ENCODE data around the gene EHD3.

DNA sequence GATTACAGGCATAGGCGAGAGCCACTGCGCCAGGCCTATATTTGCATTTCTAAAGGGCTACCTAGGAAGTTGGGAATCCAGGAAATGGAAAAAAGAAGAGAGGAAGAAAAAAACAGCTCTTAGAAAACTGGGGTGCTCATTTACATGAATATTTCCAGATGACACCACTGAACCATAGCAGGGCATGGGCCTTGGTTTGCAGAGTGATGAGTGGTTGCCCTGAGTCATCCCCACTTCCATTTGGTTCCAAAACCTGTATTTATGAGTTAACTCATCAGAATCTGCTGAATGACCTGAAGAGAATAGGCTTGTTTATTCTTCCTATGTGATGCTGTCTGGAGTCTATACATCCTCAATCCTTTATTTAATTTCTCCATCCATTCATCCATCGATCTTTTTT lies 36.2 kb downstream of the EHD3 start:
- TF ChIP-seq, protein P1, sequence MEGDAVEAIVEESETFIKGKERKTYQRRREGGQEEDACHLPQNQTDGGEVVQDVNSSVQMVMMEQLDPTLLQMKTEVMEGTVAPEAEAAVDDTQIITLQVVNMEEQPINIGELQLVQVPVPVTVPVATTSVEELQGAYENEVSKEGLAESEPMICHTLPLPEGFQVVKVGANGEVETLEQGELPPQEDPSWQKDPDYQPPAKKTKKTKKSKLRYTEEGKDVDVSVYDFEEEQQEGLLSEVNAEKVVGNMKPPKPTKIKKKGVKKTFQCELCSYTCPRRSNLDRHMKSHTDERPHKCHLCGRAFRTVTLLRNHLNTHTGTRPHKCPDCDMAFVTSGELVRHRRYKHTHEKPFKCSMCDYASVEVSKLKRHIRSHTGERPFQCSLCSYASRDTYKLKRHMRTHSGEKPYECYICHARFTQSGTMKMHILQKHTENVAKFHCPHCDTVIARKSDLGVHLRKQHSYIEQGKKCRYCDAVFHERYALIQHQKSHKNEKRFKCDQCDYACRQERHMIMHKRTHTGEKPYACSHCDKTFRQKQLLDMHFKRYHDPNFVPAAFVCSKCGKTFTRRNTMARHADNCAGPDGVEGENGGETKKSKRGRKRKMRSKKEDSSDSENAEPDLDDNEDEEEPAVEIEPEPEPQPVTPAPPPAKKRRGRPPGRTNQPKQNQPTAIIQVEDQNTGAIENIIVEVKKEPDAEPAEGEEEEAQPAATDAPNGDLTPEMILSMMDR (conservative IDR thresholded peaks at IDR 0.05; ENCODE audit: low read length): no peak
- TF ChIP-seq EZH2phosphoT487 (IDR thresholded peaks at IDR 0.05; ENCODE audit: borderline replicate concordance): no peak

Measured in Loucy (cell line).